Measurements from ENCODE around the gene CIBAR2.

The CIBAR2 gene

DNA sequence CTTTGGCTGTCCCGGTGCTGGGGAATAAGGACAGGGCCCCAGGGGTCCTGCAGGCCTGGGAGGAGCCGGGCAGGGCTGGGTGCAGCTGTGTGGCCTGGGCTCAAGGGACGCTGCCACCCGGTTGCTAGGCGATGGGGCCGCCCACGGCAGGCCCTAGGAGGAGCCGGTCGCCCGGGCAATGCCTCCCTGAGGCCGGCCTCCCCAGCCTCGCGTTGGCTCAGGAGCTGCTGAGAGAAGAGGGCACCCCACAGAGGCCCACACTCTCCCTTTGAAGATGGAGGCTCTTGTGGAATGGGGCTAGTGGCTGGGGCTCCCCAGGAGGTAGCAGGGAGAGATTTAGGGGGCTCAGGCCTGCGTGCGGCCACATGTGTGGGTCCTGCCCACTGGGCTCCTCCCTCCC lies at the start of gene CIBAR2:
Gene CIBAR2, minus strand, starts transcription at position 109 of the 400 bp plus-strand sequence. CDS start 120 bp downstream, outside the sequence.
- DNase-seq (ENCODE audit: extremely low read depth in 1 of 2, low read depth in 1 of 2), result no peak

DNA sequence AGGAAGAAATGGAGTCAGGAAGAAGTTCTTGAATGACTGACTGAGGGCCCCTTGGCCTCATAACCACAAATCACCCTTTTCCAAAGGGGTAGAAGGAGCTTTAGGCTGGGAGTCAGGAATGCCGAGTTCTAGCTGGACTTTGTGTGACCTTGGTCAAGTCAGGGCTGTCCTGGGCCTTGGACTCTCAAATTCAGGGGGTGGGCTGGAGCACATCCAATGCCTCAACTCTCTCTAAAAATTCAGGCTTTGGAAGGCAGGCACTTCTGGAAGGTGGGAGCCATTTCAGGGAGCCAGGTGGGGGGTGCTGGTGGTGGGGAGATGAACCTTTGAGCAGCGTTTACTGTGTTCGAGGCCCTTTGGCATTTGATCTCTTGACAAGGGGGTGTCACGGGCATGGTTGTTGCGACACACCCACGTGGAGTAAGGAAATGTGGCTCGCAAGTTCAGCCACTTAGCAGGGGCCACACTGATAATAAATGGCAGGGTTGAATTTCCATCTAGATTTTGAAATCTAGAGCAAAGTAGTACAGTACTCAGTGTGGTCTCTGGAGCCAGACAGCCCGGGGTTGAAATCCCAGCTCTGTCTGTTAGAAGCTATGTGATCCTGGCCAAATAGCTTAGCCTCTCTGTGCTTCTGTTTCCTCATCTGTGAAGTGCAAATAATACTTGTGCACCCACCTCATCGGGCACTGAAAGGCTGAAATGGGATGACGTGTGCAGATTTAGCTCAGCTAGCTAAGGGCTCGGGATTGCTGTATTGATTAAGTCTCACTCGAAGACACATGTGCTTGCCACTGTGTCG lies 47.1 kb upstream of the CIBAR2 start:
- no peak for DNase-seq (ENCODE audit: extremely low read depth in 1 of 2, low read depth in 1 of 2)

DNA sequence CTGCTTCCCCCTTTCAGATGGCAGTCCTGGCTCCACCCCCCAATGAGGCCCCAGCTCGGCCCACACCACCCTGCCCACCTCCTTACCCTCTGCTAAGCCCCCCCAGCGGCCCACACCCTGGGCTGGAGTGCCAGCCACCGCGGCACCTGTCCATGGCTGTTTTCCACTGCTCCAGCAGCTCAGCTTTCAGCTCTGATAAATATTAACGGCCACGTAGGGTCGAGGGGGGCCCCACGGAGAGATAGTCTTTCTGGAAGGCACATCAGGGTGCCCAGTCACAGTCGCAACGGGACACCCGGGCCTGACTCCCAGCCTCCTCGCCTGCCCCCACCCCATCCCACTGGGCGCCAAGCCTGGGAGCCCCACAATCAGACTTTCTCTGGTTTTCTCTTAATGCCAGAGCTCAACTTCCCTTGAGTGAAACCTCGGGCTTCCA lies 46.5 kb upstream of the CIBAR2 start:
- no peak for DNase-seq (ENCODE audit: extremely low read depth in 1 of 2, low read depth in 1 of 2)

DNA sequence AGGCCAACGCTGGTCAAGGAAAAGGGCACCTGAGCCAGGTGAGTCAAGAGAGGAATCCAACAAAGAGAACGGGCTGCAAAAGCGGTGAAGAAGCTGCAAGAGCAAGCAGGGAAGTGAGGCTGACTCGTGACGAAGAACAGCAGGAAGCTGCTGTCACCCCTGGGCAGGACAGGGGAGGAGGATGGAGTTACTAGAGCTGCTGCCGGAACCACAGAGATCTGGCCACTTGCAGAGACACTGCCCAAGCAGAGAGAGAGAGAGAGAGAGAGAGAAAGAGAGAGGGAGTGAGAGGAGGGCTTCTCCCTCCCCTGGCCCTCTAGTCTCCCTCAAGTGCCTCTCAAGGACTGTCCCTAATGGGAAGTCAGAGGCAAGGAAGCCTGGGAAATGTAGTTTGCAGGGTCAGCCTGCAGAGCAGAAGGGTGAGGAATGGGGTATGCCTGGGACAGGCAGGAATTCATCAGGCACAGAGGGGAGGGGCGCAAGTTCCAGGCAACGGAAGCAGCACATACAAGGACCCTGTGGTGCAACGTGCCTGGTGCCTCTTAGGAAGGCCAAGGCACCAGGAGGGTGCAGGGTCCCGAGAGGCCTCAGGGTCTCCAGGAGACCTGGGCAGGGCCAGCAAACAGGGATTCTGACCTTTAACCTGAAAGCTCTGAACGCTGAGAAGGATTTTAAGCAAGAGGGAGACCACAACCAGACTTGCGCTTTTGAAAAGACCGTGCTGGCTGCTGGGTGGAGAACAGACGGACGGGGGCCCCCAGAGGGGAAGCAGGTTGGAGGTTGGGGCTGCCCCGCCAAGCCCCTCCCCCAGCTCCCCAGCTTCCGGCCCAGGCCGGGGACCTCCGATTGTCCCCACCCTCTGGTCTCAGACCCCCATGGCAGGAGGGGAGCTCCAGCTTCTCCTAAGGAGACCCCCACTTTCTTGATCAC lies 45.8 kb upstream of the CIBAR2 start:
- DNase-seq (ENCODE audit: extremely low read depth in 1 of 2, low read depth in 1 of 2), result no peak

DNA sequence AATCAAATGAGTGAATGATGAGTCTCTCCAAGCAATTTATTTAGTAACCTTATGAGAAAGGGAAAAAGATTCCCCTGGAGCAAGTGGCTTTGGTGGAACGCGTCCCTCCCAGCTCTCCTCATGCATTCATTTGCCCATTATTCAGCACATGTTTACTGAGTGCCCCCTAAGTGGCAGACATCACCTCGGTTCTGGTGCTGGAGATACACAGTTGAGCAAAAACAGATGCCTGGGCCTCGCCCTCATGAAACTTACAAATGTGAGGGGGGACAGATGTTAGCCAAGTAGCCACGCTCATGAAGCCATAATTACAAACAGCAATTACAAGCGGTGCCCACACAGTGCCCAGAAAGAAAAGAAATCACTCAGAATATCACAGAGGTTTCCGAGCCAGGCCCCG lies 45.1 kb upstream of the CIBAR2 start:
- no peak for DNase-seq (ENCODE audit: extremely low read depth in 1 of 2, low read depth in 1 of 2)

DNA sequence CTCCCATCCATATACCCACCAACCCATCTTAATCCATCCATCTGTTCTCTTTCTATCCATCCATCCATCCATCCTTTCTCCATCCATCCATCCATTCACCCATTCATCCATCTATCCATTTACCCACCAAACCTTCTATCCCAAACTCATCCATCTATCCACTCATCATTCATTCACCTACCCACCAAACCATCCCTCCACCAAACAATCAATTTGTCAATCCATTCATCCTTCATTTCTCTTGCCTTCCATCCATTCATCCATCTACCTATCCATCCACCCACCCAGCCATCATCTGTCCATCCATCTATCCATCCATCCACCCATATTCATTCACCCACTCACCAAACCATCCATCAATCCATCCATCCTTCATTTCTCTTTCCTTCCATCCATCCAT lies 44.6 kb upstream of the CIBAR2 start:
- no peak for DNase-seq (ENCODE audit: extremely low read depth in 1 of 2, low read depth in 1 of 2)

DNA sequence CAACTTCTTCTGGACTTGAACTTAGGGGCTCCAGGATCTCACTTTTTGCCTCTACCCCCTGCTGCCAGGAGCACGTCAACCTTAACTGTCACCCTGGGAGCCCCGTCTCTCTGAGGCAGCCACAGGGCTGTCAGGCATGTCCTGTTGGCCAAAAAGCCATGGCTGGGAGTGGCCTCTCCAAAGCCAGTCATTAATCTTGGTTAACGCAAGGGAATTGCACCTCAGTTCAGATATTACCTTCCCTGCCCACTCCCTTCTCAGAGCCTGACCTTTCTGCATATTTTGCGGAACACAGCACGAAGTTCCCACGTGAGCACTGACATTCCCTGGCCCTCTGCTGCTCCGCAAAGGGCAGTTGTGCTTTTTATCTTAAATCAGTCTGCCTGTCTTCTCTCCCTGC lies 44.2 kb upstream of the CIBAR2 start:
- DNase-seq (ENCODE audit: extremely low read depth in 1 of 2, low read depth in 1 of 2), result no peak

DNA sequence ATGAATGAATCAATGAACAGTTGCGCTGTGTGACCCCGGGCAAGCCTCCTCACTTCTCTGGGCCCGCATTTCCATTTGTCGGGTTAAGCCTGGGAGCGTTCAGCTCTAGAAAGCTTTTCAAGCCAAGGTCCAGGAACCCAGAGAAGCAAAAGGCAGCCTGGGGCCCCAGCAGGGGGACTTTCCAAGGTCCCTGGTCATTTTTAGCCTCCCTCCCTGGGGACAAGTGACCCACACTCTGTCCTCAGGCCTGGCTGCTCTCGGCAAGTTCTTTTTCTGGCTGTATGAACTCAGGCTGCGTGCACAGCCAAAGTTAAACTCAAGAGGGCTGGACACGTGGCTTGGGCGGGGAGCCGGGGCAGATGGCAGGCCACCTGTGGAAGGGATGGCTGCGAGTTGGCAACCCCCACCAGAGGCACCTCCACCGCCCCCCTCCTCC lies 41.4 kb upstream of the CIBAR2 start:
- DNase-seq (ENCODE audit: extremely low read depth in 1 of 2, low read depth in 1 of 2), result no peak

DNA sequence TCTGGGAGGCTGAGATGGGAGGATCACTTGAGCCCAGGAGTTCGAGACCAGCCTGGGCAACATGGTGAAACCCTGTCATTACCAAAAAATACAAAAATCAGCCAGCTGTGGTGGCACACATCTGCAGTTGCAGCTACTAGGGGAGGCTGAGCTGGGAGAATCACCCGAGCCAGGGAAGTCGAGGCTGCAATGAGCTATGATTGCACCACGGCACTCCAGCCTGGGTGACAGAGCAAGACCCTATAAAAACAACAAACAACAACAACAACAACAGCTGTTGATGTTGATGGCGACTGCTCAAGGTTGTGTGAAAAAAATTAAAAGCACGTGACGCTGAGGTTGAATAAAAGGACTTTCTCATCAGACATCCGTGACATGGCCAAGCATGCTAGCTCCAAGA lies 40.8 kb upstream of the CIBAR2 start:
- no peak for DNase-seq (ENCODE audit: extremely low read depth in 1 of 2, low read depth in 1 of 2)

DNA sequence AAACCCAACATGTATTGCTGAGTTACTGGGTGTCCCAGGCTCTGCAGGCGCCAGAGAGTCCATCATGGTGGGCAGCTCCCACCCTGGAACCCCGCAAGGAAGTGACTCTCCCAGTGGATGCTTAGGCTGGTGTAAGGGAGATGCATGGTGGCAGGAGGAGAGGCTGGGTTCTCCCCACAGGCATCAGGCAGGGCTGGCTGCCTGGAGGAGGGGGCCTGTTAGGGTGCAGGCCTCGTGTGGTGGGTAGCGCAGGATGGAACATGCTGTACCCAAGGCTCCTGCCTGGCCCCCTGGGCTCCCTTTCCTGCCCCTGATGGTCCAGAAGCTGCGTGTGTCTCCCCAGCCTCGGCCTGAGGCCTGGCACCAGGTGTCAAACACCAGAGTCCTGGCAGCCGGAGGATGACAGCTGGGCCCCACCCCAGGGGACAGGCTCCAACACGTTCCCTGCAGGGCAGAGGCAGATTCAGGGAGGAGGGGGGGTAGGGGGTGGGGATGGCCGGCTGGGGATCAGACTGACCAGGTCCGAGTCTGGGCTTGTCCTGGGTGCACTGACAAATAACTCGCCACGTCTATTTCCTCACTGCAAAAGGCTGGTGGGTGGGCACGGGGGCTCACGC lies 40.2 kb upstream of the CIBAR2 start:
- DNase-seq (ENCODE audit: extremely low read depth in 1 of 2, low read depth in 1 of 2), result no peak

DNA sequence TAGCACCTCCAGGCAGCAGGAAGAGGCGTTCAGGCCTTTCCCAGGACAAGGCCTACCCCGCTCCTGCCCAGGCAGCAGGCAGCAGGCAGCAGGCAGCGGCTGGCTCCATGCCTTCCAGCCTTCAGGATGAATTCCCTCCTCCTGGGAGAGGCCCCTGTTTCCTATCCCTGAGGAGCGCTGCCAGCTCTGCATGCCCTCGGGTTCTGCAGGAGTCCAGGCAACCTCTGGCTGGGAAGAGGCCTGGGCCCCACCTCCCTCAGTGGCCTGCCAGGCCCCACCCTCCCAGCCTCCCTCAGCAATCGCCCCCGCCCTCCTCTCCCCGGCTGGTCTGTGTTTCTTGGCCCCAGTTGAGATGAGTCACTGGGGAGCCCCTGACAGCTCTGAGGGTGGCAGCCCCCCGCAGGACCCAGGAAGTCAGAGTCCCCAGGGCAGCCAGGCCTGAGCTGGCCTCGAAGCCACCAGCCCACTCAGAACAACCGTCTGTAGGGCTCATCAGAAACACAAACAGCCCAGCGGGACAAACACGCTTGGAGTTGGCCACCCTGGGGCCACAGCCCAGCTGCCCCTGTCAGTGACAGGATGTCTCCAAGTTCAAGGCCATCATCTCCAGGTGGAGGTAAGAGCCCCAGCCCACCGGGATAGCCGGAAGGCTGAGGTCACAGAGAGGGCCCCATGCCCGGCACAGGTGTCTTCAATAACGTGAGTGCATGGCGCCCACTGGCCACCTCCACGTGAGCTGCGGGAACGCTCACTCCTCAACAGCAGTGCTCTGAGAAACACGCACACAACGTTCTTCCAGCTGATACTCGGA lies 39.5 kb upstream of the CIBAR2 start:
- no peak for DNase-seq (ENCODE audit: extremely low read depth in 1 of 2, low read depth in 1 of 2)

DNA sequence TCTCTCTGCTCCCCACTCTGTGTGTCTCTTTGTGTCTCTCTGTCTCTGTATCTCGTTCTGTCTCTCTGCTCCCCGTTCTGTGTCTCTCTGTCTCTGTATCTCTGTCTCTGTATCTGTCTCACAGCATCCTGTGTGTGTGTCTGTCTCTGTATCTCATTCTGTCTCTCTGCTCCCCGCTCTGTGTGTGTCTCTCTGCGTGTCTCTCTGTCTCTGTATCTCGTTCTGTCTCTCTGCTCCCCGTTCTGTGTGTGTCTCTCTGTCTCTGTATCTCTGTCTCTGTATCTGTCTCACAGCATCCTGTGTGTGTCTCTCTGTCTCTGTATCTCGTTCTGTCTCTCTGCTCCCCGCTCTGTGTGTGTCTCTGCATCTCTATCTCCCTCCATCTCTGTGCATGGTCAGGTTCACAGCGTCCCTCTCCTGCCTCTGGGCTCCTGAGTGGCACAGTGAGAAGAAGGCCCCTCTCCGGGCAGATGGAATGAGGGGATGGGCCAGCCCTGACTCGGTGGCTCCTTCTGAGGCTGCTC lies 38.9 kb upstream of the CIBAR2 start:
- no peak for DNase-seq (ENCODE audit: extremely low read depth in 1 of 2, low read depth in 1 of 2)

DNA sequence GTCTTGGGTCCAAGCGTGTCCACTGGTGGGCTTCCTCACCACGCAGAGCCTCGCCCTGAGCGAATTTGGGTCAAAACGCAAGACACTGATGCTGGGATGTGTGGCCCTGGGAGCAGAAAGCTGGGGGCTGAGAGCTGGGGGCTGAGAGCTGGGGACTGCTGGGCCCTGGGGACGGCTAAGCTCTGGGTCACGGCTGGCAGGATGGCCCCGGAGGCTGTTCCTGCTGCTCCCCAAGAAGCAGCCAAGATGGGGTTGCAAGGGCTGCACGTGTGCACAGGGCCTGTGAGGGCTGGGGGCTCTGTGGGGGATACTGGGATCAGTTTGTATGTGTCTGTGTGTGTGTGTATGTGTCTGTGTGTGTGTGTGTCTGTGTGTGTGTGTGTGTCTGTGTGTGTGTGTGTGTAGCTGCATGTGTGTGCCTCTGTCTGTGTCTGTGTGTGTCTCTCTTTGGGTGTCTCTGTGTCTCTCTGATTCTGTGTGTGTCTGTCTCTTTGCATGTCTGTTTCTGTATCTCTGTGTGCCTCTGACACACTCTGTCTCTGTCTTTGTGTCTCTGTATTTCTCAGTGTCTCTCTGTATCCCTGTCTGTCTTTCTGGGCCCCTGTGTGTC lies 38.2 kb upstream of the CIBAR2 start:
- DNase-seq (ENCODE audit: extremely low read depth in 1 of 2, low read depth in 1 of 2), result no peak

DNA sequence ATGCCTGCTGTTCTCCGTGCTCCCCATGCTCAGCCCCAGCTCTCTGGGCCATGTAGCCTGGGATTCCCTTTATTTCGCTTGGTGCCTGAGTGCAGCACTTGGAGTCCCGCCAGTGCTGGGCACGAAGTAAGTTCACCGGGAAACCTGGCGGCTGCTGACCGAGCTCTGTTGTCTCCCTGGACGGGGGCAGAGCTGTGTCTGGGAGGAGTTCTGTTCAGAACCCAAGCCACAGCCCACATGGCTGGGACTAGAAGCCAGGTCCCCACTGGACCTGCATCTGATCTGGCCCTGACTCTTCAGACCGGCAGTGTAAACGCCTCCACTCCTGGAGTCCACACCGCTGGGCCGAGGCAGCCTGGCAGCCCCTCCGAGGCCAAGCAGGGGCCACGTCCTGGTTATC lies 37.5 kb upstream of the CIBAR2 start:
- no peak for DNase-seq (ENCODE audit: extremely low read depth in 1 of 2, low read depth in 1 of 2)

DNA sequence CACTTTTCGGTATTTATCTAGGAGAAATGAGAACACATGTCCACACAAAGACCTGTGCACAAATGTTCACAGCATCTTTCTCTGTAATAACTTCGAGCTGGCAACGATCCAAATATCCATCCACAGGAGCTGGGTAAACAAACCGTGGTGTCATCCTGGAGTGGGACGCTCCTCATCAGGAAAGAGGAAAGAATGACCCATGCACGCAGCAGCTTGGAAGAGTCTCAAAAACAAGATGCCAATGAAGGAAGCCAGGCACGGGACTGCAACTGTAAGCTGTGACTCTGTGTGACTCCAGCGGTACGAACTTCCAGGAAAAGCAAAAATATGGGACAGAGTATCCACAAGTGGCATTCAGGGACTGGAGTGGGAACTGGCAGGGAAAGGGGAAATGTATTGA lies 36.7 kb upstream of the CIBAR2 start:
- no peak for DNase-seq (ENCODE audit: extremely low read depth in 1 of 2, low read depth in 1 of 2)

DNA sequence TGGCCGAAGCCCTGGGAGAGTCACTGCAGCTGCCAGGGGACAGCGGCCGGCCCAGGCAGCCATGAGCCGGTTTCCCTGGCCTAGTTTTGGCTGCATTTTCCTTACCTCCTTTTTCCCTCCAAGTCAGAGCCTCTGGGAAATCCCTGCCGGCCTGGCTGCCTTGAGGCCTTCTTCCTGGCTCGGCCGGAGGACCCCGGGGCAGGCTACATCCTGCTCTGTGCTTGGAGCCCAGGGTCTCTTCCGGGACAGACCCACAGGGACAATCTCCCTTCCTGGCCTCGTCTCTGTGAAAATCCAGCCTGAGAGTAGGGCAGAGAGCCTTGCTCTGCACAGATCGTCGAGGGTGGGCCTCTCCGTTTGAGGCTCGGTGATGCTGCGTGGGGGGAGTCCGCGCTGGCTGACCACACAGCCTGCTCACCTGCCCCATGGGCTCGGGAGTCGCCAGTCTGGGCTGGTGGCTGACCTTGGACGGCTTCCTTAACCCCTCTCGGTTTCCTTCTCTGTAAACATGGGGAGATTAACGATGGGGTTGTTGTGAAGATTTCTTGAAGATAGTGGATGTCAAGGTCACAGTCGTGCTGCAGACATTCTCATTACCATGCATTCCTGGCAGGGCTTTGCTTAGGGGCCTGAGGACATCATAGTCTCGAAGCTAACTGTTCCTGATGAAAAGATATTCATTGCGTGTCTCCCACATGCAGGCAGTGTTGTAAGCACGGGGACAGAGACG lies 34.8 kb upstream of the CIBAR2 start:
- DNase-seq (ENCODE audit: extremely low read depth in 1 of 2, low read depth in 1 of 2), result no peak

DNA sequence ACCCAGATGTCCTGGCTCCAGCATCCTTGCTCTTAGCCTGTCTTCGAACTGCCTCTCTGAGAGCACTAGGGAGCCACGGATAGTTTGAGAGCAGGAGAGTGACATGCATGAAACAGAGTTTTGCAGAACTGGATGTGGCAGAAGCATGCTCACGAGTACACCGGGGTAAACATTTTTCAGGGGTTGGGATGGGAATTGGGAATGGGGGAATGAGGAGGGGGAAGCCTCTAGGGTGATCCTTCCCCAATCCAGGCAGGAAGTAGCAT lies 34.2 kb upstream of the CIBAR2 start:
- no peak for DNase-seq (ENCODE audit: extremely low read depth in 1 of 2, low read depth in 1 of 2)

DNA sequence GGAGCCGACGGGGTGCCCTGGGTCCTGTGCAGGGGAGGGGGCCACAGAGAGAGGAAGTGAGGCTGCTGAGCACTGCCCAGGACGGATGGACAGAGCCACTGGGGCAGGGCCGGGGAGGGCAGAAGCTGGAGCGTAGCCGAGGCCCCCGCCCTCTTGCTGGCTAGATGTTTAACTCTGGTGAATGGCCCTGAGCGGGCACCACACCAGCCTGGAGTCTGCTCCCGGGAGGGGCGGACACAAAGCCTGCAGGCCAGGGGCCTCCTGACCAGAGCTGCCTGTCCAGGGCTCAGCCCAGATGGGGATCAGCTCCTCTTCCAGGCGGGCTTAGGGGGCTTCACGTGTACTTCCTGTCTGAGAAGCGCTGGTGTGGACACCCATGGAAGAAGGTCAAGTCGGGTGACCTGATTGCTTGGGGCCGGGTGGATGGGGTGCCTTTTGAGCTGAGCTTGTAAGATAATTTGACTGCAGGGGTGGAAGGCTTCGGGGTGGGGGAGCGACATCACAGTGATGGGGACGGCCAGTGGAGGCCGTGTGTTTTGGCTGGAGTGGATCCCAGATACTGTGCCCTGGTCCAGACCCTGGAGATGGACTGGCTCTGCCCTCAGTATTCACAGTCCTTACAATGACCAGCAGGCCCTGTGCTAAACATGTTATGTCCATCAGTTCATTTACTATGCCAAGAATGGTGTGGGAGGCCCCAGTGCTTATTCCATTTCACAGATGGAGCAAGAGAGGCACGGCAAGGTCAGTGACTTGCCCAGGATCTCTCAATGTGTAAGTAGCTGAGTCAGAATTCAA lies 33.7 kb upstream of the CIBAR2 start:
- no peak for DNase-seq (ENCODE audit: extremely low read depth in 1 of 2, low read depth in 1 of 2)

DNA sequence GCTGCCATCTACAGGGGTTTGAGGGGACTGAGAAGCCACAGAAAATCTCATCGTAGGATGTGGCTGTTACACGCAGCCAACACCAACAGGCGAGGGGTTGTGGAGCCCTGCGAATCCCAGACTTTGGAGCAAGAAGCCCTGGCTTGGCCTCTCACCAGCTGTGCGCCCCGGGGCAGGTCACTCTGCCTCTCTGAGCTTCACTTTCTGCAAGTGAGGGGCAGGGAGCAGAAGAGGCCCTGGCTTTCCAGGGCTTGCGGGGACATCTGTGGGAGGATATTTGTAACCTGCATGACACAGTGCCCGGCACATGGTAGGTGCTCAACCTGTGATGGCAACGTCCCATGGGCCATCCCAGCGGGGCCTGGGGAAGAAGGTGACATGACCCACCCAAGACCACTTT lies 32.9 kb upstream of the CIBAR2 start:
- DNase-seq (ENCODE audit: extremely low read depth in 1 of 2, low read depth in 1 of 2), result no peak
